Dedifferentiated amniotic fluid mesenchymal stem cell (primary cell): ENCODE measurements around the gene ARHGAP29.
A peak's percentile ranks its signal among the peaks of the same experiment; 100 is the strongest.

Experiments used
- DNase-seq: peaks from one replicate; pipeline ENCODE4 v3.0.0-alpha.2; 2016; ENCODE audit errors: extremely low spot score

ARHGAP29 gene, protein sequence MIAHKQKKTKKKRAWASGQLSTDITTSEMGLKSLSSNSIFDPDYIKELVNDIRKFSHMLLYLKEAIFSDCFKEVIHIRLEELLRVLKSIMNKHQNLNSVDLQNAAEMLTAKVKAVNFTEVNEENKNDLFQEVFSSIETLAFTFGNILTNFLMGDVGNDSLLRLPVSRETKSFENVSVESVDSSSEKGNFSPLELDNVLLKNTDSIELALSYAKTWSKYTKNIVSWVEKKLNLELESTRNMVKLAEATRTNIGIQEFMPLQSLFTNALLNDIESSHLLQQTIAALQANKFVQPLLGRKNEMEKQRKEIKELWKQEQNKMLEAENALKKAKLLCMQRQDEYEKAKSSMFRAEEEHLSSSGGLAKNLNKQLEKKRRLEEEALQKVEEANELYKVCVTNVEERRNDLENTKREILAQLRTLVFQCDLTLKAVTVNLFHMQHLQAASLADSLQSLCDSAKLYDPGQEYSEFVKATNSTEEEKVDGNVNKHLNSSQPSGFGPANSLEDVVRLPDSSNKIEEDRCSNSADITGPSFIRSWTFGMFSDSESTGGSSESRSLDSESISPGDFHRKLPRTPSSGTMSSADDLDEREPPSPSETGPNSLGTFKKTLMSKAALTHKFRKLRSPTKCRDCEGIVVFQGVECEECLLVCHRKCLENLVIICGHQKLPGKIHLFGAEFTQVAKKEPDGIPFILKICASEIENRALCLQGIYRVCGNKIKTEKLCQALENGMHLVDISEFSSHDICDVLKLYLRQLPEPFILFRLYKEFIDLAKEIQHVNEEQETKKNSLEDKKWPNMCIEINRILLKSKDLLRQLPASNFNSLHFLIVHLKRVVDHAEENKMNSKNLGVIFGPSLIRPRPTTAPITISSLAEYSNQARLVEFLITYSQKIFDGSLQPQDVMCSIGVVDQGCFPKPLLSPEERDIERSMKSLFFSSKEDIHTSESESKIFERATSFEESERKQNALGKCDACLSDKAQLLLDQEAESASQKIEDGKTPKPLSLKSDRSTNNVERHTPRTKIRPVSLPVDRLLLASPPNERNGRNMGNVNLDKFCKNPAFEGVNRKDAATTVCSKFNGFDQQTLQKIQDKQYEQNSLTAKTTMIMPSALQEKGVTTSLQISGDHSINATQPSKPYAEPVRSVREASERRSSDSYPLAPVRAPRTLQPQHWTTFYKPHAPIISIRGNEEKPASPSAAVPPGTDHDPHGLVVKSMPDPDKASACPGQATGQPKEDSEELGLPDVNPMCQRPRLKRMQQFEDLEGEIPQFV

DNA sequence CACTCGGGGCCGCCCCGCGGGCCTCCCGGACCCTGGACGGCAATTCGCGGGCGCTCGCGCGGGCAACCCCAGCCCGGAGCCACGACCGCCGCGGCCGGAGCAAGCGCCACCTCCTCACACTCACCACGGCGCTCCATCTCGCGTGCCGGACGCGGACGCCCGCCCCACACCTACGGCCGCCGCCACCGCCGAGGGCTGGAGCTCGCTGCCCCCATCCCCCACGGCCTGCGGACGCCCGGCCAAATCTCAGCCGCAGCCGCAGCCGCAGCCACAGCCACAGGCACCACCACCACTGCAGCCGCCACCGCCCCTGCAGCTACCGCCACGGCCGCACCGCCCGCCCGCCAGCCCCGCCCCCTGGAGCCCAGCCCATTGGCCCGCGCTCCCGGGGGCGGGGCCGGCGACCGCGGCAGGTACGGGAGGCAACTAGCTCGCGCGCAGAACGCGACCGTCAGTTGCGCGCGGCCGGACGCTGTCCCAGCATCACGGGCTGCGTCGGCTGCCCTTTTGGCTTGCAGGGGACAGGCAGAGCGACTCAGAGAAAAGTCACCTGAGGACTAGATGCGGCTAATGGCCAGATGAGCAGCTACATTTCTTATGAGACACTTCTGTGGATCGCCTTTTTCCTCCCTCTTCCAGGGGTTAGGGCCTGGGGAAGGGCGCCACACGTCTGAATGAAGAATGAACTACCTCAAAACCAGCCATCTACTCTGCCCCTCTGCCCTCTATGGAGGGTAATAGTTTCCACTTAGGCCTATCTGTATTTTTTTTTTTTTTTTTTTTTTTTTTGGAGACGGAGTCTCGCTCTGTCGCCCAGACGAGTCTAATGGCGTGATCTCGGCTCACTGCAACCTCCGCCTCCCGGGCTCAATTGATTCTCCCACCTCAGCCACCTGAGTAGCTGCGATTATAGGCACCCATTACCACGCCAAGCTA, at the start of gene ARHGAP29:
TSS of gene ARHGAP29 (minus strand) at position 294 of the 936 bp plus-strand sequence. CDS start 5,973 bp downstream, outside the sequence.
- peak; percentile 26 for DNase-seq

DNA sequence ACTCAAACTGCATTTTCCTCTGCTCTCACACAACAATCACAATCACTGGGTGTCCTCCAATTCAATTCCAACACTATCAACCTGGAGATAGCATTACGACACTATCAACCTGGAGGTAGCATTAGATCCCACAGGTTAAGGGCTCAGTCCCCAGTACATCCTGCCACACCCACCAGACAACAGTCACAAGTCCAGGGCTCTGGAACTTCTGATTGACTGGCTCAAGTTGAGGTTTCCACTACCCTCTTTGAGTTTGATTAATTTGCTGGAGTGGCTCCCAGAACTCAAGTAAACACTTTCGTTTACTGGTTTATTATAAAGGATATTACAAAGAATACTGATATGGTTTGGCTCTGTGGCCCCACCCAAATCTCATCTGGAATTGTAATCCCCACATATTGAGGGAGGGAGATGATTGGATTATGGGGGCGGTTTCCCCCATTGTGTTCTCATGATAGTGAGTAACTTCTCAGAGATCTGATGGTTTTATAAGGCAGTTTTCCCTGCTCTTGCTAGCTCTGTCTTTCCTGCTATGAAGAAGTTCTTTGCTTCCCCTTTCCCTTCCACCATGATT, 49.6 kb upstream of the ARHGAP29 start:
- no peak for DNase-seq

DNA sequence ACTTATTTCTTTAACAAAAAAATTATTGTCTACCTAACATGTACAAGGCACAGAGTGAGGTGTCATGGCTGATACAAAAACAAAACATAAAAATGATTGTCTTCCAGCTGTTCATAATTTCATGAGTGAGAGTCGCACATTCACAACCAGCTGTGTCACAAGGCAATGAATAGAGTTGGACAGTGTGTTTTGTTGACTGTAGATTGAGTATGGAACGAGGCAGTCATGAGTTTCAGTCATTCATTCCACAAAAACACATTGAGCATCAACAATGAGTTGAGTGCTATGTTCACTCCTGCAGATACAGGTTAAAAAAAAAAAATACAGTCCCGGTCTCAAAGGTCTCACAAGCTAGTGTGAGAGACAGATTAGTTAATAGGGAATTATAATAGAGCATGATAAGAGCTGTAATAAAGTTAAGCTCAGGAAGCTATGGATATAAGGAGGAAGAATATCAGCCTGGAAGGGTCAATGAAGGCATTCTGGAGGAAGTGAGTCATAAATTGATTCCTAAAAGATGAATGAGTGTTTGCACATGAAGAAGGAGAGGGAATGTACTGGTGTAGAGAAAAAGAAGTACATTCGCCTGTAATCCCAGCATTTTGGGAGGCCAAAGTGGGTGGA, 47.8 kb upstream of the ARHGAP29 start:
- no peak for DNase-seq

DNA sequence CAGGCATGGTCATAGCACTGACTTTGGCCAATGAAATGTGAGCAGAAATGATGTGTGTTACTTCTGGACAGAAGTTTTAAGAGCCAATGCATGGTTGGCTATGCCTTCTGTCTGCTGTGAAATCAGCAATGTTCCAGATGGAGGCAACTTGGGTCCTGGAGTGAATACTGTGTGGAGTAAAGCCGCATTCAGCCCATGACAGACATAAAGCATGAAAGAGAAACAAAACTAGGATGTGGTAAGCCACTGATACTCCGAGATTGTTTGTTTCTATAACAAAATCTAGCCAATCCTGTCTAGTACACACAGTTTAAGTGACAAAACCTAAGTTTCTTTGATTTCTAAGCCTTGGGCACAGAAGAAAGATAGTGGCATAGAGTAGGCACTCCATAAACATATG, 47.1 kb upstream of the ARHGAP29 start:
- DNase-seq, result no peak

DNA sequence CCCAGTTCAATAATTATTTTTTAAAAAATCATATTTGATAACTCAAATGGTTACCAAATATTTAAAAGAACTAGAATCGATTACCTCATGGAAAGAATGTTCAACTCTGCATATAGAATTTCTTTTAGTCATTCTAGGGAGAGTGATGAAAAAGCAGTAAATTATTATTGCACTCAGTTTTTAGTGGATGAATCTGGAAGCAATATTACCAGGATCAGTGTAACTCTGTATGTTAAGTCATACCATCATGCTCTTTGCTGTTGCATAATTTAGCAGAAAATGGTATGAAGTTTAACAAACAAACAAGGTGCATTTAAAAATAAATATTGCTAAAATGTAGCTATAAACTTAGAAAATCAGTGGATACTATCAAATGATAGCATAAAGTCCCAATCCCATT, 46.1 kb upstream of the ARHGAP29 start:
- no peak for DNase-seq

DNA sequence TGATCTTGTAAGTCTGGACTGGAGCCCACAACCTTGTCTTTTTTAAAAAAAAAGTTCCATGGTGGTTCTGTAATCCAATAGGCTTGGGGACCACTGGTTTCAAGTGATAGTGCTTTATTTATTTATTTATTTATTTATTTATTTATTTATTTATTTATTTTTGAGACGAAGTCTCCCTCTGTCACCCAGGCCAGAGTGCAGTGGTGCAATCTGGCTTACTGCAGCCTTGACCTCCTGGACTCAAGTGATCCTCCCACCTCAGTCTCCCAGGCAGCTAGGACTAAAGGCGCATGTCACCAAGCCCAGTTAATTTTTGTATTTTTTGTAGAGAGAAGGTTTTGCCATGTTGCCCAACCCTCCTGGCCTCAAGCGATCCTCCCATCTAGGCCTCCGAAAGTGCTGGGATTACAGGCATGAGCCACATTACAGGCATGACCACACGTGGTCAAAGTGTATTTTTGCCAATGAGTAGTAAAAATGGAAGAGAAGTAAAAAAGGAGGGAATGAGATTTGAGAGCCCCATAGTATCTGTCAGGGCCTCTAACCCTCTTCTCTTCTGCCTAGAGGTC, 44.8 kb upstream of the ARHGAP29 start:
- no peak for DNase-seq

DNA sequence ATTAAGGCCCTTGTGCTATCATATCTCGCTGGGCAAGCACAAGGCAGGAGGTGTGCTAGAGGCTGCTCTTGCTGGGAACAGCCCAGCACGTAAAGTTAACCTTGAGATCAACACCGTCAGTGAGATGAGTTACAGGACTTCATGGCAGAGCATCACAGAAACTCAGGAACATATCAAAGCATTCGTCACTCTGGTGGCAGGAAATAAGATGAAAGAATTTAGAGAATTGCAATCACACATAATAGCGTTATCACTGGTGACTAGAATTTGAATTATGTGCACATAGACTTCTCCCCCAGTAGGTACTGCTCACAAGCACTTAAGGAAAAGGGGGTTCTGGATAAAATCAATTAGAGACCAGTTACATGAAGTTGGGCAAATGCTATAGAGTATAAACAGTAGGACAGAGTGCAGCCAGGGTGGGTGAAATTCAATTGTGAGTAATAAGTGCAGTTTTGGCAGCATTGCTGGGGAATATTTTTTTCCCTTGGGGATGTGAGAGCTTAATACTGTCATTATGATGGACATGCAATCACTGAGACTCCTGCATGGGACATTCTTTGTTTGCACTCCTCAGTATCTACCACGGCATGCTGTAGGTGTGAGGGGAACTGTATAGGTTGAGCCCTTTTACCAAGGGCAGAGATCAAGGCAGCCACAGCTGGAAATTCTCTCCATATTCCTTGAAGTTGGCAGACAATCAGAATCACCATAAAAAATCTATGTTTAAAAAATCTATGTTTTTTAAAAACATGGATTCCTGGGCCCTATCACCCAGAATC, 44.2 kb upstream of the ARHGAP29 start:
- DNase-seq, result no peak

DNA sequence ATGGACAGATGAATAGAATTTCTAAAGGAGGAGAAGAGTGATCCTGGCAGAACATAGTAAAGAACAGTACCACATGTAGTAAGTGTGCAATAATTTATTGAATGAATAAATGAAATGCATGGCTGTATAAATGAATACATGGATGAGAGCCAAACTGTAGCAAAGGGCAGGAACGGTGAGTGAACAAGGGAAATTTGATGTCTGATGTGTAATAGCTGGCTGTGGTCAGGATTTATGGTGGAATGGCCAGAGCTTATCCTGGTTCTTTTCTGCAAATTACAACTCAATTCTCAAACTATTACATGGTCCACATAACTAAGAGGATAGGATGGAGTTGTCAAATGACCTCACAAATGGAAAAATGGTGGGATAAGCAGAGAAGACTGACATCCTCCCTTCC, 43.2 kb upstream of the ARHGAP29 start:
- no peak for DNase-seq

DNA sequence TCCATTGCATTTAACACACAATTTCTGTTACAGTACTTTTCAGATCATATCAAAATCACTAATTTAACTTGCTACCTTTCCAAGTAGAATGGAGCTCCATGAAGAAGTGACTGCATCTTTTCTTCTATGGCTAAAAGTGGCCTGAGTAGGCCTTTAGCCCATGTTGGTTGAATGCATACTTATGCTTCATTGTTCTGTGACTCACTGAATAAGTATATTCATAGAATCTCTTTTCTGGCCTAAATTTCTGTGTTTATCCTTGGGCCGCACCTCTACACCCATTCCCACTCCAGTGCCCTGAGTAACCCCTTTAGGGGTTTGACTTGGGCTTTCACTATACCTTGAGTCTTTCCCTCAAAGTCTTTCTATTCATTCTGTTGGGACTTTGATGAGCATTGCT, 42.1 kb upstream of the ARHGAP29 start:
- DNase-seq, result no peak

DNA sequence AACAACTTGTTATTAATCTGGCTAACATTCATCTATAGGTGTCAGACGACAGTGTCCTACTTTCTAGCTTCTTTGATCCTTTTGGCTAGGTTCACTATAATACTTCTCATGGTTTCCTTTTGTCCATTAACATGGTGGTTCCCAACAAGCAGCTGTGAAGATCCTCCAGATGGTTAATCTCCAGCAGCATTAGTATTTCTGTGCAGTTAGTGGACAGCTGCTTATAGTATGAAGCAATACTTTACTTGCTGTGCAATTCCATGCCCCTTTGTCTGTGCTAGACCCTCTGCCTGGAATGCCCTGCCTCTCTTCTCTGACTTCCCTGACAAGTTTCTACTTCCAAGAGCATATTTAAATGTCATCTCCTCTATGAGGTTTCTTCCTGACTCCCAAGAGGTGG, 41.7 kb upstream of the ARHGAP29 start:
- no peak for DNase-seq

DNA sequence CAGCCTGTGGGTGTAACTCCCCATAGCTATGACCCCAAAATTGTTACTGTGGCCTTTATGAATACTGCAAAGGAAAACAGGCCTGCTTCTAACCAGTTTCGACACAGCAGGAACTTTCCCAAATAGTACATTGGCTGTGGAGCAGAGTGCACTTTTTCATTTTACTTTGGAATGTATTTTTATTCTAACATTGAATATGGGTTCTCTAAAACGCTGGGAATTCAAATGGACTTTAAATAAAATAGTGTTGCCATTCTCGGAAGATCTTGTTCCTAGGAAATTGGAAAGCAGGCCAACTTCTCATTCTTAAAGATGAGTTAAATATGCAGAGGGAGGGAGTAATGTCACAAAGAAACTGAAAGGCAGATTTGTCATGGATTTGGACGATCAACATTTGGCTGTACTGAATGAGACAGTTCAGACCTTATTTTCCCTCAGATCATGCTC, 39.6 kb upstream of the ARHGAP29 start:
- no peak for DNase-seq

DNA sequence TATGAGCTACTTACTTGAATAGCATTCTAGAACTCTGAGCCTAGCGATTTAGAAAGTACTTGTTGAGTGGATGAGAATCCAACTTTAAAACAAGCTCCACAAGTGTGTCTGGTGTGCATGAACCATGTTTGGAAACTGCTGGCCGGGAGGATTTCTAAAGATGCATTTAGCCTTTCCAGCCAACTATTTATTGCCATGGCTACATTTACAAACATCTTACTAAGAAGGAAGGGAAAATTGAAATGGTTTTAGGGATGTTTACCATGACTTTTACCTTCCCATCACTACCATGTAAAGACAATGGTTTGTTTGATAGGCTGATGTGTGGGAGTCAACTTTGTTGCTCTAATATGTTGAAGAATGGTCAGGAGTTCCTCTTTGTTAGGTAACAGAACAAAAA, 37.7 kb upstream of the ARHGAP29 start:
- DNase-seq, result no peak

DNA sequence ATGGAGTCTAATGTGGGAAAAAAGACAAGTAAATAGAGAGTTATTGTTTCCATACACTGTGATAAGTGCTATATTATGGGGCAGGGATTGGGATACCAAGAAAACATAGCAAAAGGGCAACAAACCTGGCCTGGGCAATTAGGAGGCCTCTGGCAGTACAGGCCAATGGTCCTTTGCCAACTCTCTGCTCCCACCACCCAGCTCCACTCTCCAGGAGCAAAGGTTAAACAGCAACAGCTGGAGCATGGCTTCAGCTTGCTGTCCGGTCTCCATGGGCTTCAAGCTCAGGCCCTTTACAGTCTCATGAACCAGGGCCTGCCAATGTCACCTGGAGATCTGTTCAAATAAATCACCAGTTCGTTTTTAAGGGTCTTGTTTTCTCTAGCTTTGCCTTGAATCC, 37.2 kb upstream of the ARHGAP29 start:
- no peak for DNase-seq

DNA sequence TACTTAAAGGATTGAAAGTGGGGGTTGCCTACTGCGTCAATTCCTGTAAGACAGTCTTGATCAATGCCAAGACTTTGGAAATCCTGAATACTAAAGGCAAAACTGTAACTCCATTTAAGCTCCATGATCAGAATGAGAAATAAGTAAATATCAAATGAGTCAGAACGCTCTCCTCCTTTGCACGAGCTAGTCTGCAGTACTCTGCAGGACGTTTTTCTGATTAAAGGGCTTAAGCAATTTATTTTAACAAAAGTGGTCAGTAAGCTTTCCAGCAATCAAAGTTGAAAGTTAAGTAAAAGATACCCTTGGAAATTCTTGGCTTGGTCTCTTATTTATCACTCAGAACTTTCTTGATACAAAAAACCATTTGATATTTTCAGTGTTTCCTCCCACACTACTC, 35.7 kb upstream of the ARHGAP29 start:
- peak; percentile 50 for DNase-seq

DNA sequence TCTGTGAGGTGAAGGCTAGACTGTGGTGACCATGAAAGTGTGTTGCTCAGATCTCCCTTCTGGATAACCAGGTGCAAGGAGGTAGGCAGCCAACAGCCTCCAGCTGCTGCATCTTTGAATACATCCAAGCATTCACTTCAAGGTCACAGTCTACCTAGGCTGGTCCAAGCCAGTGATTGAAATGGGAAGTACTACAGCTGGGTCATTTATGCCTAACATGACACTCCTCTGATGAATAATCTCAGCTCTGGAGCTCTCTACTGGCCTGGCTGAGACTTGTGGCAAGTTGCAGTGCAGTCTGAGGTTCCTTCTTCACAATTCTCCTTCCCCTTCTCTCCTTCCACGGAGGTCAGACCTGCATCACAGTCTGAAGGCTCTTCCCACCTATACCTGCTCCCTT, 35.0 kb upstream of the ARHGAP29 start:
- no peak for DNase-seq

DNA sequence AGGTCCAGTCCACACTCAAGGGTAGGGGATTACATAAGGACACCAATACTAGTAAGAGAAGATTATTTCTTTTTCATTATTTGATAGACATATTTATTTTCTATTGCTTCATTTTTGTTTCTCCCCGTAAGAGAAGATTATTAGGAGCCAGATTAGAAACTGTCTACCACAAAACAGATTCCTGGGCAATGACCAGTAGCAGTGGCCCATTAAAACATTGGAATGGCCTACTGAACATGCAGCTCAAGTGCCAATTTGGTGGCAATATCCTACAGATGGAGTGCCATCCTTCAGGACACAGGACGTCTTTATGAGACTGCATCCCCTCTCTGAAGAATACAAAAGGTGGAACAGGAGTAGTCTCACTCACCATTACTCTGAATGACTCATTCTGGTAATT, 34.0 kb upstream of the ARHGAP29 start:
- no peak for DNase-seq

DNA sequence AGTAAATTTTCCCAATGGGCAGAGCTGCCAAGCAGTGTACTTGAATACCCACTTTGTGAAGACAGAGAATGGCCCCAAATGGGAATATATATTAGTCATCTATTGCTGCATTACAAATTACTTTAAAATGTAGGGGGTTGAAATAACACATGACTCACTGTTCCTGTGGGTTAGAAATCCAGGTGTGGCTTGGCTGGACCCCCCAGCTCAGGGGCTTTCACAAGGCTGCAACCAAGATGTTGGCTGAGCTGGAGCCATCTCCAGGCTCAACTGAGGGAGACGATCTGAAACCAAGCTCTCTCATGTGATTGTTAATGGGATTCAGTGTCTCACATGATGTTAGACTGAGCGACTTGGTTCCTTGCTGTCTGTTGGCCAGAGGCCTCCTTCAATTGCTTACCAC, 33.4 kb upstream of the ARHGAP29 start:
- DNase-seq, result no peak

DNA sequence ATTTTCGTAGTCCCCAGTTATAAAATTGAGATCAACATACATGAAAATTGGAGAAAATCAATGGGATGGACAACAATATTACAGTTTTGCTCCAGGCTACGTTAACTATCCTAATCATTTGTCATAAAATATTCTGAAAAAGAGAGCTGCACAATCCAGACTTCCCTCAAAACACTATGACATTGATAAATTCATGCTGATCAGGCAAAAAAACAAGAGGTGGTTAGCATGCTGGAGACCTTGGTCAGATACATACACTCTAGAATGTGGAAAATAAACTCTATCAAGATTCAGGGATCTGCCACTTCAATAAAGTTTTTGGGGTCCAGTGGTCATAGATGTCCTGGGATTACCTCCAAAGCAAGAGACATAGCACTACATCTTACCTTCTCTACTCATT, 32.5 kb upstream of the ARHGAP29 start:
- no peak for DNase-seq

DNA sequence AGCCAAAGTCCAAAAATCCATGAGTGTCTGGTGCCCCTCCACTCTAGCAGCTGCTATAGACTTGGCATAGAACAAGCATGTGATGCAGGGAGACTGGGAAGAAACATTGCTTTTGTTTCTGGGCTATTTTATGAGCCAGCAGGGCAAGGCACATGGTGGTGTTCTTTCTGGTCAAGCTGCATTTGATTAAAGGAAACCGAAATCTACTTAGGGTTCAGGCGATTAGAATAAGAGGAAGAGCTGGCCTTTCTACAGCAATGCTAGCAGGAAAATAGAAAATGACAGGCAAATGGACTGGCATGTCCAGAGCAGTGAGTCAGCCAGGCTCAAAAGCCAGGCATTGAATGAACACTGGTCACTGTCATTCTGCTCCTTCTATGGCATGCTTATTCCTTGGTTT, 28.5 kb upstream of the ARHGAP29 start:
- DNase-seq, result peak; percentile 19
